ENCODE data around the gene TCL1B.
"Not testable (repeated sequence)": the region's sequence is repeated elsewhere in the genome, so short reads cannot be mapped to it uniquely, and the experiment has no call there.

TCL1B gene

GRCh38 chr14:95685978-95686922 is at the start of gene TCL1B:
TCL1B (plus strand) TSS chr14:95686426; CDS start chr14:95686468, 42 bp downstream.
- DNase-seq = no peak

DNA sequence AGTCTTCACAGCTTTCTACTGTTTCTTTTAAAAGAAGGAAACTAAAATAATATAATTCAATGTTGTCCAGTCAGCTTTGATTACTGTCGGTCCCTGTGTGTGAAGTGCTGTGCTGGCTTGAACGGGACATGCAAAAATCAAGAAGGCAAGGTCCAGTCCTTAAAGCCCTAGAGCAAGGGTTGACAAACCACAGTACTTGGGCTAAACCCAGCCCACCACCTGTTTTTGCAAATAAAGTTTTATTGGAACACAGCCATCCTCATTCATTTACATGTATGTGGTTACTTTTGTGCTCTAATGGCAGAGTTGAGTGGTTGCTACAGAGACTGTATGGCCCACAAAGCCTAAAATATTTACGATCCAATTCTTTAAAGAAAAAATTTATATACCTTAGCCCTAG is 41.2 kb upstream of the TCL1B start:
- no peak for DNase-seq

DNA sequence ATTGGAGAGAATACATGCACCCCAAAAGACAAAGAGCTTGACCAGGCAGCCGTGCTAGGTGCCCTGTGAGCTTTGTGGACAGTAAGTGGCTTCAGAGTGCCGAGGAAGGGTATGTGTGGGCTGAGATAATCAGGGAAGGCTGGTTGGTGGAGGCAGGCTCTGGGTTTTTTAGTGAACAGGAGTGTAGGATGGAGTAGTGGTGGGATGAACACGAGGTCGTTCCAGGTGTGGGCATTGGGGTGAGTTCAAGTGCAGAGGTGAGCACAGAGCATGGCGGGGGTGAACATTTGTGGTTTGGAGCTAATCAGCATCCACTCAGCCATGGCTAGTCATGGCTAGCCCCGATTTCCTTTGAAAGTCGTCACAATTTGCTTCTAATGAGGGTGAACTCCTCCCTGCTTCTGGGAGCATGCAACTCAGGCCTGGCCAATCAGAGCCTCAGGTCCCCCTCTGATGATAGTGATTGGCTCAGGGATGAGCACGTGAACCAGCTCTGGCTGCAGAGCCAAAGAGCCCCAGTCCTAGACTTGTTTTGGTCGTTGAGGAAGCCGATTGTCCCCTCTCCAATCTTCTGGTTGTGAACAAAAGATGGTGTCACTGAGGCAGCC is 40.7 kb upstream of the TCL1B start:
- no peak for DNase-seq

- DNase-seq = no peak
Measured at GRCh38 chr14:95647926-95648325, 38.3 kb upstream of the TCL1B start.

DNA sequence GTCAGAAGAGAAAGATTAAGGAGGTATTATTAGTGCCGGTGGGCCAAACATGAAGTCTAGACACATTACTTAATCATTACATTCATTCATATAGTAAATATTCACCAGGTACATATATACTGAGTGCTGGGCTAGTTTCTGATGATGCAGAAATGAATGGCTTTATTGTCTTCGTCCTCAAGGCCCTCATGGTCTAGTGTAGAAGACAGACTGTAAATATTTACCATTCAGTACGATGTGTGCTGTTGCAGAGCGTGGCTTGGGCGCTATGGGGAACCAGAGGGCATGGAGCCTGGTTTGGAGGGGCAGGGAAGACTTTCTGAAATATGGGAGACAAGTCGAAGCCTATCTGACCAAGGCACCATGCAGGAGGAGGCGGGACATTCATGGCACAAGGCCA is 37.0 kb upstream of the TCL1B start:
- no peak for DNase-seq

GRCh38 chr14:95651028-95651427 is 35.2 kb upstream of the TCL1B start:
- DNase-seq = no peak

DNA sequence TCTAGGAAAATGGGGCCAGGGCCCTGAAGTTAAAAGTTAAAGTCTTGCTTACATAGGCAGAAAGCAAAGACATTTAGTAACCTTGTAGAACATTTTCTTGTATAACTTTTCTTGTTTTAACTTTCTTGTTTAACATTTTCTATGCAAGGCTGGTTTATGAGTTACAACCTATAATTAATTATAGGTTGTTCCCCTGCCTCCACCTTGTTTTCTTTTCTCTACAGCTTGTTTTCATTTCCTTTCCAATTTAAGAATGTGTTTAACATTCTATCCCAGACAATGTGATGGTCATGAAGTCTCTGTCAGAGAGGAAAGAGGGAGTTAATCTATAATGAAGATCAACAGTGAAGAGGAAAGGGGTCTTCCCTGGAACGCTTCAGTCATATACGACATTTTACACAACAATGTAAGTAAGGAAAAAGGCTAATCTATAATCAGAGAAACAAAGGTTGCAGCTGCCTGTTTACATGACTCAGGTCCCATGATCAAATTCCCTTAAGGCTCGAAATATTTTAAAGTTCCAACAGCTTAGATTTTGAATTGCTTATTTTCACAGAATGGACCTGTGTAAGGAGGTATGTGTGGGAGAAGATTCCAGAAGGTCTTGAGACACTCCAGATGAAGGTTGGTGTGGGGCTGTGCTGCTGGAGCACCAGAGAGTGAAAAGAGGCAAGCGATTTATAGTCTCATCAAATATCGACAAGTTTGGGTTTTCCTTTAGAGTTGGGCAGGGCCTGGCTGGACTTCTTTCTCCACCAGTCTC is 34.2 kb upstream of the TCL1B start:
- DNase-seq = no peak

GRCh38 chr14:95652690-95653089 is 33.5 kb upstream of the TCL1B start:
- no peak for DNase-seq

- DNase-seq = no peak
Measured at GRCh38 chr14:95655461-95655860, 30.8 kb upstream of the TCL1B start.

DNA sequence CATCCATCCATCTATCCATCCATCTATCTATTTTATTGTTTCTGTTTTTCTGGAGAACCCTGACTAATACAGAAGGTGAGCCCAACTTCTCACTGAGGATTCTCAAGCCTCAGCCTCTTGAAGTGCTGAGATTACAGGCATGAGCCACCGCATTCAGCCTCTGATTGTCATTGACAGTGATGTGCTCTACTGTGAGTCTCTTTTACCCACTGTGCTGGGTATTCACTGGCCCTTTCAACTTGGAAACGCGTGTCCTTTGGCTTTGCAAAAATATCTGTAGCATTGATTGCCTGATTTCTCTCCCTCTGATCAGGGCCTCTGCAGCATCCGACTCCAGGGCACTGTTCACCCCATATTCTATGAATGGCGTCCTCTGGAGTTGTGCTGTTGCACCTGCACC is 29.6 kb upstream of the TCL1B start:
- no peak for DNase-seq

DNA sequence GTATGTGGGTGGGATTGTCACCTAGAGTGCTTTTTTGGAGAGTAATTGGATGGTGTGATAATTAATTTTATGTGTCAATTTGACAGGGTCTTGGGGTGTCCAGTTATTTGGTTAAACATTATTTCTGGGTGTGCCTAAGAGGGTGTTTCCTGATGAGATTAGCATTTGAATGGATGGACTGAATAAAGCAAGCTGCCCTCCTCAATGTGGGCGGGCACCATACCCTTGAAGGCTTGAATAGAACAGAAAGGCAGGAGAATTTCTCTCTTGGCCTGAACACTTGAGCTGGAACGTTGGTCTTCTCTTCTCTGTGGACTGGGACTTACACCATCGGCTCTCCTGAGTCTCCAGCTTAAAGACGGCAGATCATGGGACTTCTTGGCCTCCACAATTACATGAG is 28.8 kb upstream of the TCL1B start:
- DNase-seq = no peak

DNA sequence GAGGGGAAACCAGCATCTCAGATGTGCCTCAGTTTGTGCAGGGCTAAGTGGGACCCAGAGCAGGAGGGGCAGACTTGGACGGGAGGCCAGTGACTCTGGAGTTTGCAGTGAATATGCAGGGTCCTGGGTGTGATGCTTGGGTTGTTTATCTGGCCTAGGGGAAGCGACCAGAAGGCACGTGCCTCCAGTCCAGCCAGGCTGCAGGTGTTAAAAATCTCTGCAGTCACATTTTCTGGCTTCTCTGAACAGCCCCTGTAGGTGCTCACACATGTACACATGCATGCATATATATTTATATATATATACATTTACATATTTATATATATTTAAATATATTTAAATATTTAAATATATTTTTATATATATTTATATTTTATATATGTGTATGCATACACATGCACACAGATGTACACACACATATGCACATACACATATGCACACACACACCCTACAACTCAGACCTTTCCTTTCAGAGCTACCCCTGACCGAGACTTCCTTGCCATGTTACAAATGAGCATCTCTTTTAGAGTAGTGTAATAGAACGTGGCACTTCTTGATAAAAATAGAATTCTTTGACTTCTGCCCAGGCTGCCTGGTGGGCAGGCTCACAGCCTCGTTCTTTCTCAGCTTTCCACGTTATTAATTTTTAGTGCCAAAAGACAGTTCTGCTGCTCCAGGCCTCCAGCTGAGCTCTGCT is 26.8 kb upstream of the TCL1B start:
- no peak for DNase-seq

GRCh38 chr14:95659990-95660385 is 26.2 kb upstream of the TCL1B start:
- DNase-seq = no peak

DNA sequence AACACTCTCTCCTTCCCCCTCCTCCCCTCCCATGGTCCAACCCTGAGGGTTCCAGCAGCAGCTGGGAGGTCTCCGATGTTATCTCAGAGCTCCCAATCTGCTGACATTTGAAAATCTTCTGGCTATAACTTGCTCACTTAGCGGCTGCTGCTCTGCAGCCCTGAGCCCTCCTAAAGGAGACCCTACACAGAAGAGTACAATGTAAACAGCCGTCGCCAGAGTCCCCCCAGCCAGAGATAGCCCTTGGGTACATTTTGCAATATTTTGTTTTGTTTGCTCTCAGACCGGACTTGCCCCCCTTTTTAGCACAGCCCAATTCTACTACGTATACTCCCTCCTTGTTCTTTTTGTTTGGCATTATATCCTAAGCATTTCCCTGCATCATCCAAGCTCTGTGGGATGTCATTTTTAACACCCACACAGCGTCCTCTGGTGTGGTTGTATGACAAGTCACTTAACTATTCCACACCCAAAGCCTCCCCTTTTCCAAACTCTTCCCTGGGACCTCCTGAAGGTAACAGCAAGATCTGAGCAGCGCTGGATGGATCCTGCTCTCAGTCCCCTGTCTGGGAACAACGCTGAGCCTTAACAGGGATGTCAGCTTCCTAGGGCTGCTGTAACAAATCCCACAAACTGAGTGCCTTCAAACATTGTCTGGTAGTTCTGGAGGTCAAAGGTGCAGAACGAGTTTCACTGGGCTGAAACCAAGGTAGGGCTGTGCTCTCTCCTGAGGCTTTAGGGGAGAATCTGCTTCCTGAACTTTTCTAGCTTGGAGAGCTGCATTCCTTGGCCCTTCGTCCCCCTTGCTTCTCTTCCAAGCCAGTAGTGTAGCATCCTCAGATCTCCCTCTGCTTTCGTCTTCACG is 25.3 kb upstream of the TCL1B start:
- no peak for DNase-seq

DNA sequence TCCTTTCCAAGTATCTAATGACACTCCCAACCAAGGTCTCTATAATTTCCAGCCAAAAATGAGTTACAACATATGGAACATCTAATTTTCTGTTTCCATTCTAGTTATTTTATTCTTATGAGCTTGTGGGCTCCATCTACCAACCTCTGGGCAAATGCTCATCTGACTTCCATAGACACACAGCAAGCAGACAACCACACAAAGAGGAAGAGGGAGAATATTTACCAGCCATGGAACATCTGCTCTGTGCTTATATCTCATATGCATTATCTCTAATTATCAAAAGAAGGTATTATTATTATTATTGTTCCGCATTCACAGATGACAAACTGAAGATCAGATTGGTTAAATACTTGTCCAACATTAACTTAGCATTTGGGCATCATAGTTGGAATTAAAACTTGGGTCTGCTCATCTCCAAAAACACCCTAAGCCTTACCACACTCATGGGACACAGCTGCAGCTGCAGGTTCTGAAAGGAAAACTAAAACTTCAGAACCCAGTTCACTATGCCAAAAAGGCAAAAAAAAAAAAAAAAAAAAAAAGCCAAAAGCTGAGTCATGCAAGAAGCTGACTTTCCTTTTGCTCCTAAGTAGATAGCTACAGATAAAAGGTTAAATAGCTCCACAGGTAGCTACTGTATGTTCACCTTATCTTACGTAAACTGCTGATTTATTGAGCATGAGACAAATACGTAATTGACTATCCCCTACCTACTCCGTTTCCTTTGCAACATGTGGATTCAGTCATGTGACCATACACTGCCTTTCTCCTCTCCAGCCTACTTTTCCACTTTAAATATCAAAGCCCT is 23.6 kb upstream of the TCL1B start:
- DNase-seq = no peak

- no peak for DNase-seq
Measured at GRCh38 chr14:95663226-95663797, 22.9 kb upstream of the TCL1B start.

DNA sequence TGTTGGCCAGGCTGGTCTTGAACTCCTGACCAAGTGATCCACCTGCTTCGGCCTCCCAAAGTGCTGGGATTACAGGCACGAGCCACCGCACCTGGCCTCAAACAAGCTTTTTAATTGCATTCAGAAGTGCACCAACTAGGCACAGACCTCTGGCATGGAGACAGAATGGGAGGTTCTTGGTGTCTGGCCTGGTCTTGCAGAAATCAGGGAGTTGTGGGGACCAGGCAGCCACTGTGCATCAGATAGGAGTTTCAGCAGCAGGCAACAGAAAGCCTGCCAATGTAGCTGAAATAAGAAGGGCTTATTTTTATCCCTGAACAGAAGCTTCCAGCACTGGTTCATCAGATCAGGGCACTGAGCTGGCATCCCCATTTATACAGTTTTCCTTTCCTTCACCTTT is 22.2 kb upstream of the TCL1B start:
- no peak for DNase-seq

DNA sequence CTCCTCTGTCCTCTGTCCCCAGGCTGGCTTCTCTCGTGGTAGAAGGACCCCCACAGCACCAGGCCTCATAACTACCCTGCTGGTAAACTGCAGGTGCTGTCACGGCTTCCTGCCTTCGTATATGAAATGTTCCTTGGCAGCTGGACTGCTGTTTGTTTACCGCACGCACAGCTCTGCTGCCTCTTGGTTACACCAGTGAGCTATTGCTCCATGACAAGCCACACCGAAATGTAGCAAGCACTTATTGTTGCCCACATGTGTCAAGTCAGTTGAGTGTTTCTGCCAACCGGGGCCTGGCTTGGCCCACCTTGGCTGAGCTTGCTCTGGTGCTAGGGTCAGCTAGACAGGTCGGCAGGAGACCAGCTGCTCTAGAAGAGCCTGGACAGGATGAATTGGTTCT is 21.7 kb upstream of the TCL1B start:
- DNase-seq = no peak

GRCh38 chr14:95665530-95665929 is 20.7 kb upstream of the TCL1B start:
- DNase-seq = not testable (repeated sequence)

GRCh38 chr14:95666450-95666849 is 19.8 kb upstream of the TCL1B start:
- DNase-seq = no peak

DNA sequence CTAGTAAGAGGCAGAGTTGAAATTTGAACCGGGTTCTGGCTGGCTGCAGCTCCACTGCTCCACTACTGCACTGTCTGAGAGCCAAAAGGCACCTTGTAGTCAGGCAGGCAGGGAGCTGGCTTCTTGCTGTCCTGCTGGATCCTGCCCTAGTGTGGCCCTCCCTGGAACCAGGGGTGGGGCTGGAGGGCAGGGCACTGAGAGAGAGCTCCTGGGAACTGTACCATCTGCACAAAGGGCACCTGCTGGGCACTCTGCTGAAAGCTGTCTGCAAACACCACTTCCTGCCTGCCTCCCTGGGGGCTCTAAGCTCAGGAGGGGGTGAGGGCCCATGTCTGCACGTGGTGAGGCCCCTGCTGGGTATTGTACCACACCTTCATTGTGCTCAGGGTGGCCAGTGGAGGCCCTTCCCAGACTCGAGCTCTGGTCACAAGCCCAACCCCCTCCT is 19.0 kb upstream of the TCL1B start:
- no peak for DNase-seq
